Body of pancreas (tissue), 4 donors: ENCODE measurements around the gene GIMD1.

ENCODE experiments used
- POLR2A ChIP-seq, 3 donors: fragments of 450-650 bp; IDR thresholded peaks; one replicate each; pipeline ENCODE4 v1.6.1; 2016; ENCODE audit warnings: antibody characterized with exemption in 3 of 3, mild to moderate bottlenecking in 2 of 3
- TF ChIP-seq, protein P1 (sequence below), 7 experiments: fragments of 450-650 bp in 4 of 7; fragments of 200-600 bp in 3 of 7; sonication (generic) in 3 of 7; IDR thresholded peaks; one replicate each; pipeline ENCODE4 v1.5.1; 2016 to 2019; ENCODE audit warnings: antibody characterized with exemption in 7 of 7

GRCh38 chr4:106343865-106344646 lies 24.5 kb downstream of the GIMD1 start:
- TF ChIP-seq, protein P1, sequence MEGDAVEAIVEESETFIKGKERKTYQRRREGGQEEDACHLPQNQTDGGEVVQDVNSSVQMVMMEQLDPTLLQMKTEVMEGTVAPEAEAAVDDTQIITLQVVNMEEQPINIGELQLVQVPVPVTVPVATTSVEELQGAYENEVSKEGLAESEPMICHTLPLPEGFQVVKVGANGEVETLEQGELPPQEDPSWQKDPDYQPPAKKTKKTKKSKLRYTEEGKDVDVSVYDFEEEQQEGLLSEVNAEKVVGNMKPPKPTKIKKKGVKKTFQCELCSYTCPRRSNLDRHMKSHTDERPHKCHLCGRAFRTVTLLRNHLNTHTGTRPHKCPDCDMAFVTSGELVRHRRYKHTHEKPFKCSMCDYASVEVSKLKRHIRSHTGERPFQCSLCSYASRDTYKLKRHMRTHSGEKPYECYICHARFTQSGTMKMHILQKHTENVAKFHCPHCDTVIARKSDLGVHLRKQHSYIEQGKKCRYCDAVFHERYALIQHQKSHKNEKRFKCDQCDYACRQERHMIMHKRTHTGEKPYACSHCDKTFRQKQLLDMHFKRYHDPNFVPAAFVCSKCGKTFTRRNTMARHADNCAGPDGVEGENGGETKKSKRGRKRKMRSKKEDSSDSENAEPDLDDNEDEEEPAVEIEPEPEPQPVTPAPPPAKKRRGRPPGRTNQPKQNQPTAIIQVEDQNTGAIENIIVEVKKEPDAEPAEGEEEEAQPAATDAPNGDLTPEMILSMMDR (IDR thresholded peaks at IDR 0.05) = no peak
- no peak for TF ChIP-seq POLR2A (IDR thresholded peaks at IDR 0.05)
